Measurements from ENCODE around the gene IPO7.

IPO7 gene

DNA sequence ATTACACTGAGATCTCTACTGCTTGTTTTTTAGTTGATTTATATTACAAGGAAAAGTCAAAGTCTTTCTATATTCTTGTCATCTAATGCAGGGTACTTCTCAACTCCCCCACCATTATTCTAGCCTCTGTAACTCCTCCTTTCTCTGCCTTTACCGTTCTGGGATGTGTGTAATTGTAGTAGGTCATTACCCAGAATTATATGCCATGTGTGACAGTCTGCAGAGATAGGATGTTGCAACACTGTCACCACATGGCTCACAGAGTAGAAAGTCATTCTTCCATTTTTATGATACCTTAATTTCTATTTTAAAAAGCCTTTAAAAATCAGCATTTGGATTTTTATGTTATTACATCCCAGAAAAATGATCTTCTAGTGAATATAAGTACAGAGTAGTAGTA is 109.0 kb downstream of the IPO7 start:
- DNase-seq (ENCODE audit: low read depth): no peak

DNA sequence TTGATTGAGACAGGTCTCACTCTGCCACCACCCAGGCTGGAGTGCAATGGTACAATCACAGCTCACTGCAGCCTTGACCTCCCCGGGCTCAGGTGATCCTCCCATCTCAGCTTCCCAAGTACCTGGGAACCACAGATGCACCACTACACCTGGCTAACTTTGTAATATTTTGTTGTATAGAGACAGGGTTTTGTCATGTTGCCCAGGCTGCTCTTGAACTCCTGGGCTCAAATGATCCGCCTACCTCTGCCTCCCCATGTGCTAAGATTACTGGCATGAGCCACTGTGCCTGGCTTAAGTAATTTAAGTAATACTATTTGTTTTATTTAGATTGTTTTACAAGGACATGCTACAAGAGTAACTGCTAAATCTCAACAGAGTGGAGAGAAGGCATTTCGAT is 109.9 kb downstream of the IPO7 start:
- no peak for DNase-seq (ENCODE audit: low read depth)

DNA sequence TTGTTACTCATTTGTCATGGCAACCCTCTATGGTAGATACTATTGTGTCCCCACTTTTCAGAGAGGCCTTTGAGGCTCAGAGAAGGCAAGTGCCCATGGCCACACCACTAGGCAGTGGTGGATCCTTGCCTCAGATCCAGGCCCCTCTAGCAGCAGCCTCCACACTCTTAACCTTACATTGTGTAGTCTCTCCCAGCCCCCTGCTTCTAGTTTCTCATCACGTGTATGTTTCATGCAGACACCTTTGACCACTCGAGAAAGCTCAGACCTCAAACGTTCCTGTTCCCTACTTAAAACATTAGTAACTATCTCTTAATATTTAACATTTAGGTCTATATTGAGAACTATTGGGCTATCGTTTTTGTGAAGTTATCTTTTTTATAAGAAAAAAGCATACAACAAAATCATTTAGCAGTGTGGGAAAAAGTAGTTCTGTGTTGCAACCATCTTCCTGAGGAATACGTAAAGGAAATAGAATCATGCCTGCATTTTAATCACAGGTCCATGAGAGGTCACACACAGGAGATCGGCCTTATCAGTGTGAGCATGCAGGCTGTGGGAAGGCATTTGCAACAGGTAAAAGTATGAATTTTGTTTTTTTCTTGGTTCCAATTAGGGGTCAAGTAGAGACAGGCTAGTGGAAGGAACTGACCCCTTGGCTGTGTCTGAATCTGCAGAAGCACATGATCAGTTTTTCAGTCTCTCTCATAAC is 111.5 kb downstream of the IPO7 start:
- no peak for DNase-seq (ENCODE audit: low read depth)
